GM19467 (cell line): ENCODE measurements around the gene PANX2.
A peak's percentile ranks its signal among the peaks of the same experiment; 100 is the strongest.
"Not testable (repeated sequence)": the region's sequence is repeated elsewhere in the genome, so short reads cannot be mapped to it uniquely, and the experiment has no call there.

Experiments used
- ATAC-seq: cut with Tn5 transposase; IDR thresholded peaks from one replicate; pipeline ENCODE4 v1.9.1; 2021; ENCODE audit warnings: mild to moderate bottlenecking, moderate library complexity; ENCODE audit not compliant: unreplicated experiment

PANX2 gene

DNA sequence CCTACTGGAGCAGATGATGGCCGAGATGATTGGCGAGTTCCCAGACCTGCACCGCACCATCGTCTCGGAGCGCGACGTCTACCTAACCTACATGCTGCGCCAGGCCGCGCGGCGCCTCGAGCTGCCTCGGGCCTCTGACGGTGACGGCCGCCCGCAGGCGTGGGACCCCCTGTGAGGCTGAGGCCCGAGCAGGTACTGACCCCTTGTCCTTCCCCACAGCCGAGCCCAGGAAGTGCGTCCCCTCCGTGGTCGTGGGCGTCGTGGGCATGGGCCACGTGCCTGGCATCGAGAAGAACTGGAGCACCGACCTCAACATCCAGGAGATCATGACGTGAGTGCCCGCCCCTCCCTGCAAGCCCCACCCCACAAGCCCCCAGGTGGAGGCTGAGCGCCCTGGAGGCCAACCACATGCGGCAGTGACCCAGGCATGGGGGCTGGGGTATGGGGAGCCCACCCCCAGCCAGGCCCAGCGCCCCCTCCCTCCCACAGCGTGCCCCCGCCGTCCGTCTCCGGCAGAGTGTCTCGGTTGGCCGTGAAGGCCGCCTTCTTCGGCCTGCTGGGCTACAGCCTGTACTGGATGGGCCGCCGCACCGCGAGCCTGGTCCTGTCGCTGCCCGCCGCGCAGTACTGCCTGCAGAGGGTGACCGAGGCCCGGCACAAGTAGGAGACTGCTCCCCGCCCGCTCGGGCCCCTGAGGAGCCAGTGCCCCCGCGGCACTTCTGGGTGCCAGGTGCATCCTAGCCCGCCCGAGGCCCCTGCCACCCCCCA, 27.5 kb downstream of the PANX2 start:
- no peak for ATAC-seq

DNA sequence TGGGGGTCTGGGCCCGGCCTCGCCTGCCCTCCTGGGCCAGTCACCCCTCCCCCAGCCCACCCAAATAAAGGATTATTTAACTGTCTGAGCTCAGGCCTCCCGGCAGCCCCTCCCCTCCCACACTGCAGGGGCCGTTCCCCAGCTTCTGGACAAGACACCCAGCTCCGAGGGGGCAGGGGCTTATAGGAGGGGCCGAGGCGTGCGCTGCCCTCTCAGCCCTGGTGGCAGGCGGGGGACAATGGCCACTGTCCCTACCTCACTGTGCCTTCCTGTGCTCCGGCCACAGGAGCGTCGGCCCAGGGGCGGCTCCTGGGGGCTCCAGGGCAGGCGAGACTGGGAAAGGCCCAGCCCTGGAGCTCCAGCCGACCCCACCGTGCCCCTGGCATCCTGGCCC, 28.1 kb downstream of the PANX2 start:
- ATAC-seq, result no peak

DNA sequence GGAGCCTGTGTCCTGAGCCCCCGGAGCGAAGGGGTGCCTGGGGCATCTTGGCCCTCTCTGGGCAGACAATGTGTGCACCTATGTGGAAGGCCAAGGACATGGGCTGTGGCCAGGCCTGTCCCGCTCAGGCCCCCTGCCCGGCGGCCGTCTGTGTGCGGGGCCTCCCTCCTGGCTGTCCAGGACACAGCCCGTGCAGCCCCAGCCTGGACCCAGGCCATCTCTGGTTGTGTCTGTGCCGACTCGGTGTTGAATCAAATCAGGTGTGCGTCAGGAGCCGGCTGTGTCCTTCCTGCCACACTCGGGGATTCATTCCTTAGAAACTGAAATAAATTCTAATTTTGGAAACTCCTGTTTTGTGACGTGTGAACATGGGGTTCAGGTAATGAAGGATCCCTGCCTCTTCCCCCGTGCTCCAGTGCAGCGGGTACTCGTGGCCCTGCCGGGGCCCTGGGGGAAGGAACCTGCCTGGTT, 28.8 kb downstream of the PANX2 start:
- ATAC-seq, result no peak

DNA sequence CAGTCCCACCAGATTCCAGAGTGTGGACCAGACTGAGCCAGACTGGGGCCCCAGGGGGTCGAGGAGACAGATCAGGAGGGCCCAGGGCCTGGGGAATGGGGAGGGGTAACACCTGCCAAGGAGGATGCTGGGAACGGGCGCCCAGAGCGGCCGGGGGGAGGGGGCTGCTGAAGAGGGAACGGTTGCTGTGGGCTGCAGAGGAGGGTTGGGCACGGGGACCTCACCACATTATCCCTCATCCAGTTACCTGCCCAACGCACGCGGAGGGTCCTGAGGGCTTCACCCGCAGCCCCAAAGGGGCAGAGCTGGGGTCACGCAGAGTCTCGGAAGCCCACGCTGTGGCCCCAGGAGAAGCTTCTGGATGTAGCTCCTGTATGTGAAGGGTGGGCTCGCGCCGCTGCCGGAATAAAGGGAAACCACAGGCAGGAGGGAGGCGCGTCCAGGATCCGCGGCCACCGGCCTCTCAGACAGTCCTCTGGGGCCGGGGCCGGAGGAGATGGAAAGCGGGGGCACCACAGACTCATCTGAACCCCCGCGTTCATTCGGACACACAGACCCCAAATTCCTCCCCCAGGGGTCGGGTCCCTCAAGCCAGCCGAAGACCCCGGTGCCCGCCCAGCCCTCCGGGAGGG, 29.4 kb downstream of the PANX2 start:
- peak; percentile 3 for ATAC-seq

DNA sequence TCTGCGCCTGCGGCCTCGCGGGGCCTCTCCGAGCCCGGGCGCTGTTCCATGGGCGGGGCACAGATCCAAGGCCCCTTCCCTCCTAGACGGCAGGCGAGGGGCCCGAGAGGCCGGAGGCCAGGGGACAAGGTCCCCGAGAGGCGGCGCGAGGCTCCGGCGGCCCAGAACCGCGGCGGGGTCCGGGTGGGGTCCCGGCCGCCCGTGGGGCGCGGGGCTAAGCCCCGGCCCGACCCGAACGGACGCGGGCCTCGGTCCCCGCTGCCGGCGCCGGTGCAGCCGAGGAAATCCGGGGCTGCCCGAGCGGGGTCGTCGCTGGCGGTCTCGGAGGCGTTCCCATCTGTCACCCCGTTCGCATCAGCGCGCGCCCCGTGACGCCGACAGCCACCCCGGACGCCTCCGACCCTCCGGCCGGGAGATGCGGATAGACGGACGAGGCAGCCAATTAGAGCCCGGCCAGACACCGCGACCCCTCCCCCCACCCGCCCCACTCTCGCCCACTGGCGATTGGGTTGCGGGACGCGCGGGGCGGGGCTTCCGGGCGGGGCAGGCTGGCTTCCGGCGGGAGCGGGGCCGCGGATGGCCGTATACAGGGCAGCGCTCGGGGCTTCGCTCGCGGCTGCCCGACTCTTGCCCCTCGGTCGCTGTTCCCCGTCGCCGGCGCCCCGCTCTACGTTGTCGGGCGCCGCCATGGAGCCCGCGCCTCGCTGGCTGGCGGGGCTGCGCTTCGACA, 30.1 kb downstream of the PANX2 start, which contains the start of gene SELENOO:
Gene SELENOO, plus strand, starts transcription at position 551 of the 730 bp plus-strand sequence. Its CDS starts 26 bp downstream, at position 577.
- ATAC-seq, result peak; percentile 57

DNA sequence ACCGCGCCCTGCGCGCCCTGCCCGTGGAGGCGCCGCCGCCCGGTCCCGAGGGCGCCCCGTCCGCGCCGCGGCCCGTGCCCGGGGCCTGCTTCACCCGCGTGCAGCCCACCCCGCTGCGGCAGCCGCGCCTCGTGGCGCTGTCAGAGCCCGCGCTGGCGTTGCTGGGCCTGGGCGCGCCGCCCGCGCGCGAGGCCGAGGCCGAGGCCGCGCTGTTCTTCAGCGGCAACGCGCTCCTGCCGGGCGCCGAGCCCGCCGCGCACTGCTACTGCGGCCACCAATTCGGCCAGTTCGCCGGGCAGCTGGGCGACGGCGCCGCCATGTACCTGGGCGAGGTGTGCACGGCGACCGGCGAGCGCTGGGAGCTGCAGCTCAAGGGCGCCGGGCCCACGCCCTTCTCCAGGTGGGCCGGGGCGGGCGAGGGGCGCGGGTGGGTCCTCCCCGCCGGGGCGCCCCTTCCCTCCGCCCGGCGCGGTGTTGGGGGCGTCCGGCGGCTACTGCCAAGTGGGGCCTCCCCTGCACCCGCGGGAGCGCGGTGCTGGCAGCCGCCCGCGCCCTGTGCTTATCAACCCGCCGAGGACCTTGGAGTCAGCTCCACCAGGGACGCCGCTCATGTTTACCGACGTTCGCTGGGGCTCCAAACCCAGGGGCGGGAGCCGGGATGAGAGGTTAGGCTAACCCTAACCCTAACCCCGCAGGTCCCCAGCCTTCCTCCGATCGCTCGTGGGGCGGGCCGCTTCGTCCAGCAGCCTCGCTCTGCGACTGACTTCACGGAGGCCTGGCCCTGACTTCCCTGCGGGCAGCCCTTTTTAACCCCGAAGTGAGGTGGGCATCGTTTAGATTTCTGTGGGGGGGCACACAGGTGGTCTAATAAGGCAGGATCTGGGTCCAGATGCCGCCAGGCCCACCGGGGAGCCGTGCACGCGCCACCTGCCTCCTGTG, 30.9 kb downstream of the PANX2 start:
- ATAC-seq, result peak; percentile 22

DNA sequence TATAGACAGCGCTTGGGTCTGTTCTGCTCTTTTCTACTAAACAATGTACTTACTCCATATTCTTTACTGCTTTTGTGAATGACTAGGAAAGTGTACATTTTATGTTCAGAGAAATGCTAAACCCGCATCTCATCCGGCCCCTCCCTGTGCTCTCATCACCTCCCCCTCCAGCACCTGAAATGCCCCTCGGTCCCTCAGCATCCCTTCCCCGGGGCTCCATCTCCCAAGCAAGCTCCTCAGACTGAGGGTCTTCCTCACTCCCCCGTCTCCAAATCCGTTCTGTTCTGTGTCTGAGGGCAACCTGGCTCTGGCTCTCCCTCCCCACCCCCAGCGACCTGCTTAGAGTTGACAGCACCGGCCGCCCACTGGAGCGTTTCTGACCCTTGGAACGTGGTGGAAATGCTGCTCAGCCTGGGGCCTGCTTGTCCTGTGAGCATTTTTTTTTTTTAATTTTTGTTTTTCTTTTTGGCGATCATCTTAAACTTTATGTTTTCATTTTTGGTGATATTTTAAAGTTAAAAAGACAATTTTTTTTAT, 31.7 kb downstream of the PANX2 start:
- no peak for ATAC-seq

DNA sequence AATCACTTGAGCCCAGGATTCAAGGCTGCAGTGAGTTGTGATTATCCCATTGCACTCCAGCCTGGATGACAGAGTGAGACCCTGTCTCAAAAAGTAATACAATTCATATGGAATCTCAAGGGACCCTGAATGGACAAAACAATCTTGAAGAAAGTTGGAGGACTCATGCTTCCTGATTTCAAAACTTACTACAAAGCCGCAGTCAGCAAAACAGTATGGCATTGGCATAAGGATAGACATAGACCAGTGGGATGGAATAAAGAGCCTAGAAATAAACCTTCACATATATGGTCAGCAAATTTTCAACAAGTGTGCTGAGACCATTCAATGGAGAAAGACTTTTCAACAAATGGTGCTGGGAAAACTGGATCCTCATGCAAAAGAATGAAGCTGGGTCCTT, 32.8 kb downstream of the PANX2 start:
- no peak for ATAC-seq

DNA sequence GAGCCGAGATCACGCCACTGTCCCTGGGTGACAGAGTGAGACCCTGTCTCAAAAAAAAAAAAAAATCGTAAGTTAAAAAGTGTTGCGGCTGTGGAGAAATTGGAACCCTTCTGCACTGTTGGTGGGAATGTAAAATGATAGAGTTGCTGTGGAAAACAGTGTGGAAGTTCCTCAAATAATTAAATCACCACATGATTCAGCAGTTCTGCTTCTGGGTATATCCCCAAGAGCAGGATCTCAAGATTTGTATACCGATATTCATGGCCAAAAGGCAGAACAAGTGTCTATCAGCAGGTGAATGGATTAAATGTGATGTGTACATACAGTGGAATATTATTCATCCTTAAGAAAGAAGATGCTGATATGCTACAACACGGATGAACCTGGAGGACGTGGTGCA, 34.0 kb downstream of the PANX2 start:
- ATAC-seq, result no peak

DNA sequence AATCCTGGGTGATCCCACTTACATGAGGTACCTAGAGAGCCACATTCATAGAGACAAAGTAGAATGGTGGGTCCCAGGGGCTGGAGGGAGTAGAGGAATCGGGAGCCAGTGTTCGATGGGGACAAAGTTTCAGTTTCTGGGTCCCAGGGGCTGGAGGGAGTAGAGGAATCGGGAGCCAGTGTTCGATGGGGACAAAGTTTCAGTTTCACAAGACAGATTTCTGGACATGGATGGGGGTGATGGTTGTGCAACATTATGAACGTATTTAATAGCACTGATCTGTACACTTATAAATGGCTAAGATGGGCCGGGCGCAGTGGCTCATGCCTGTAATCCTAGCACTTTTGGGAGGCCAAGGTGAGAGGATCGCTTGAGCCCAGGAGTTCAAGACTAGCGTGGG, 34.5 kb downstream of the PANX2 start:
- not testable (repeated sequence) for ATAC-seq

DNA sequence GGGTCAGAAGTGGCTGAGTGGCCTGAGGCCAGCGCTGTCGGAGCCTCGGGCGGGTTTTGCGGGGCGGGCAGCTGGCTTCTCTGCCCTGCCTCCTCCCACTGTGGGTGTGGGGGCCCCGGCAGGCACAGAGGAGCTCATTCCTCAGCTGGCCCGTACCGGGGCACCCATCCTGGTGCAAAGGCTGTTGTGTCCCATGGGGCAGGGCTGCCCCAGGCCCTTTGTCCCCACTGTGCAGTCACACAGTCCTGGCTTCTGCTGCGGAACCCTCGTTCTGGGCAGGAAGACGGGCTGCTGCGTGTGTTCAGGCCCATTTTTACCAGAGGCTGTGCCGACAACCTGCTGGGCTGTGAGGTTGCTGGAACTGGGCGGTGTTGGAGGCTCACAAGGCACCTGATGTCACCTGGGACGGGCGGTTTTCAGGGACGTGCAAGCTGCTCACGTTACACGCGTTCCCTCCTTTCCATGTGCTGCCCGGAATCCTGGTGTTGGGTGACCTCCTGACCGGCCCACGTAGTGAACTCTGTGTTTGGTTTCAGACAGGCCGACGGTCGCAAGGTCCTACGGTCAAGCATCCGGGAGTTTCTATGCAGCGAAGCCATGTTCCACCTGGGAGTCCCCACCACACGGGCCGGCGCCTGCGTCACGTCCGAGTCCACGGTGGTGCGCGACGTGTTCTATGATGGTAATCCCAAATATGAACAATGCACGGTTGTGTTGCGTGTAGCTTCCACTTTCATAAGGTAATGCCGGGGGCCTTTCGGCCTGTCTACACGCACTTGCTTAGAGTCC, 35.4 kb downstream of the PANX2 start:
- ATAC-seq, result no peak

DNA sequence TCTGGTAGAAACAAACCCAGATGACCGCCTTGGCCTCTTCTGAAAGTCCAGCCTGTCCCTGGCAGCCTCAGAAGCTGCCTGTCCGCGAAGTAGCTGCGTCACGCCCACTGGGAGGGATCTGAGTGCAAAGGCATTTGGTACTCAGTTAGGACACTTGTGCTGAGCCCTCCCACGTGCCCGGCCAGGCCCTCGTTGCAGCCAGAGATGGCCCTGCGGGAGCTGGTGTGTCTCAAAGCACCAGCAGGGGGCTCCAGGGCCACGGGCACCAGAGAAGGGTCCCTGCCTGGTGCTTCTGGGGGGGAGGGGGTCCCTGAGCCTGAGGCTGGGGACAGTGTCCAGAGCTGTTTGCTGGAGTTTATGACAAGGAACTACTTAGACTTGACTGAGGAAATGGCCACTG, 36.1 kb downstream of the PANX2 start:
- no peak for ATAC-seq

DNA sequence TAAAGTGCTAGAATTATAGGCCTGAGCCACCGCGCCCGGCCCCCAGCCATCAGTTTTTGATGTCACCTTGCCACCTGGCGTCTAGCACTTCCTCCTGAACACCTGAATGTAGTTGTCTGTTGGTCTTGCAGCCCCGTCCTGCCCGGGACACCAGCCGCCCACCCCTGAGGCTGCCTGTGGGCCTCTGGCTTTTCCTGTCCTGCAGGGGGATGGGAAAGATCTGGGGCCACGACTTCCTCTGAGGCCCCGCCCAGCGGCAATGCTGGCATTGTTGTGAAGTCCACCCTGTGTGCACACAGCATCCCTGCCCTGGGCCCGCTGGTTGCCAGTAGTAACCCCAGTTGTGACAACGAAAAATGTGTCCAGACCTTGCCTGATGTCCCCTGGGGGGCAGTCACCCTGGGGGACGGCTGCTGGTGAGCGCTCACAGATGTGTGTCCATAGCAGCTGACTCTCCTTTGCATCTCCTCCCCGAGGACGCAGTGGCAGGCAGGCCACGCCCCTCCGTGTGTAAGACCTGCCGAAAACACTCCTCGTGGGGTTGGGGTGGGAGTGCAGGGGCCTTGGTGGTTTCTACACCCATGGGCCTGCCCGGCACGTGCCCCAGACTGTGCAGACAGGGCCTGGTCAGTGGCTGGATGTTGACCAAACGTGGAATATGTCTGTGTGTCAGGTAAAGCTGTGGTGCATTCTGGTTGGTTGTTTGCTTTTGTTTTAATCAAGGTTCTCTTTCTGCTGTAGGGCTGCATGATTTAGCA, 37.0 kb downstream of the PANX2 start:
- ATAC-seq, result no peak

DNA sequence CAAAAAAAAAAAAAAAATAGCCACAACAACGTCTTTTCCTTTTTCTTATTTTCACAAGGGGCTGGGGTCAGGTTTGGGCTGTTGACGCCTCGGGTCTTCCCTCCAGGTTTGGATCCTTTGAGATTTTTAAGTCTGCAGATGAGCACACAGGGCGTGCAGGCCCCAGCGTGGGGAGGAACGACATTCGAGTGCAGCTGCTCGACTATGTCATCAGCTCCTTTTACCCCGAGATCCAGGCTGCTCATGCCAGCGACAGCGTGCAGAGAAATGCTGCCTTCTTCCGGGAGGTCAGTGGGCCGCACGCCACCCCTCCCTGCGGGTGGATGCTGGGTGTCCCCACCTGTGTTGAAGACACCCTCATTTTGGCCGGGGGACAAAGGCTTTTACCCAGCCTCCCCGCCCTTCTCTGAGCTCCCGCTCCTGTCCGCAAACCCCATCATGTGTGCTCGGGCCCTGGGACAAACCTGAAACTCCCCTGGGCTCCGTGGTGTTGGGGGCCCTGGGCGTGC, 38.0 kb downstream of the PANX2 start:
- no peak for ATAC-seq

DNA sequence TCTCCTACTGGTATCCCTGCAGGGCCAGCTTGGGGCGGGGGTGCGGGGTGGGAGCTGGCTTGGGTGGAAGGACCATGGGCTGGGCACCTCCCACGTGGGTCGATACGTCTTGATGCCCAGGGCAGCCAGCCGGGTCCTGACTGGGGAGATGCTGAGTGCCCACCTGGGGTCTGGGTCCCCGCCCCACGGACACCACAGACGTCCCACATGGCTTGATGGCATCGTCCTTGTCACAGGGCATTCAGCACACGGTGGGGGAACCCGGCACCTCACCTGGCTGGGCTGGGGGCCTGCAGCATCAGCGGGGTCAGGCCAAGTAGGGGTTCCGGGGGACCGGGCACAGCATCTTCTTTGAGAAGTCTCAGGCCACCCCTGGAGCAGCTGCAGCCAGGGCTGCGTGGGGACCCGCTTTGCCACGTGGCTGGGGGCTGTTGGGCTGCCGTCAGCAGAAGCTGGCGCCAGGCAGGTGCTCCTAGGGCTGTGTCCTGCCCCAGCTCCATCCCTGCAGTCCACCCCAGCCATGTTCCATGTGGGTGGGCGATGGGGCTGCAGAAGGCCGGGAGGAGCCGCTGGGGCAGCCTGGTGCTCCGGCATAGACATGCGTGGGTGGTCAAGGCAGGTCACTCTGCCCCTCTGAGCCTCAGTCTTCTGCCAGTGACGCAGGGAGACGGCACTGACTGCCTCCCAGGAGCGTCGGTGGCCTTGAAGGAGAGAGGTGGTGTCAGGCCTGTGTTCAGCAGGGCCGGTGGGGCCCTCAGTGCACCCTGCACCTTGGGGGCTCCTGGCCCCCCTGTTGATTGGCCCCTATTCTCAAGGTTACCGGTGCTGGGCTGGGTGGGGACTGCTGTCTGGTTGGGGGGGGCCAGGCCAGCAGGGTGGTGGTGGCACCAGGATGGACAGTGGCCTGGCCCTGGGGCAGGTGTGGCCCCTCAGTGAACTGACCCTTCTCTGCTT, 38.7 kb downstream of the PANX2 start:
- ATAC-seq, result no peak

DNA sequence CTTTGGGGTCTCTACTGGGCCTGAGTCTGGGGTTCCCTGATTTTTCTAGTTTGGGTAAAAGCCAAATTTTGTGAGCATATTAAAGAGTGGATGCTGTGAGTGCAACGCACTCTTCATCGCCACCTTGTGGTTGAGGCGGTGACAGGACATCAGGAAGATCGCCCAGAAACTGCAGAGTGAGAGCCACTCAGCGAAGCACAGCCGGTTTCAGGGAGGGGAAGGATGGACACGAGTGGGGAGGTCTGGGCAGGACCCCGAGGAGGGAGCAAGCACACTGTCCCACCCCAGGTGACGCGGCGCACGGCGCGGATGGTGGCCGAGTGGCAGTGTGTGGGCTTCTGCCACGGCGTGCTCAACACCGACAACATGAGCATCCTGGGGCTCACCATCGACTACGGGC, 39.4 kb downstream of the PANX2 start:
- no peak for ATAC-seq

DNA sequence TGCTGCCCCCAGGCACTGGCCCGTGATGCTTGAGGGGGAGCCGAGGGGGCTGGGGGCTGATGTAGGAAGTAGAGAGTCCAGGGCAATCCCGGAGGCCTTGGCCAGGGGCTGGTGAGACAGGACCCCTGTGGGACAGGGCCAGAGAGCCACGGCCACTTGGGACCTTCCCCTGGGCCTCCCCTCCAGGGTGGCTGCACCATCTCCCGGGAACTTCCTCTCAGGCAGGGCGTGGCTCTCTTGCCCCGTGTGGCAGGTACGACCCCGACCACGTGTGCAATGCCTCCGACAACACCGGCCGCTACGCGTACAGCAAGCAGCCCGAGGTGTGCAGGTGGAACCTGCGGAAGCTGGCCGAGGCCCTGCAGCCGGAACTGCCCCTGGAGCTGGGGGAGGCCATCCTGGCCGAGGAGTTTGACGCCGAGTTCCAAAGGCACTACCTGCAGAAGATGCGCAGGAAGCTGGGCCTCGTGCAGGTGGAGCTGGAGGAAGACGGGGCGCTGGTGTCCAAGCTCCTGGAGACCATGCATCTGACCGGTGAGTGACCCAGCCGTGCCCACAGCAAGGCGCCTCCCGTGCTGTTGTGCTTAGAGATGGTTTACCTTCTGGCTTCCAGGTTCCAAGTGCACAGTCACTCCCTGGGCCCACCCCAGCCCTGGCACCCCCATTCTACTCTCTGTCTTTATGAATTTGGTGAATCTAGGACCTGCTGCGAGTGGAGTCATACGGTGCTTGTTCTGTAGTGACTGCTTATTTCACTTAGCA, 40.0 kb downstream of the PANX2 start:
- ATAC-seq, result no peak
